Neural cell (in vitro differentiated cells): ENCODE measurements around the gene YBX2. TPM values are rescaled to one million over a fixed set of nuclear protein-coding genes. Genes with fewer than 3 reads are reported as not detected.
A peak's percentile ranks its signal among the peaks of the same experiment; 100 is the strongest.

Experiments
- H2AFZ ChIP-seq: fragments of 200-600, 300-800 bp; sonication (generic), shearing (Covaris generic); 2 replicates; pipeline ENCODE4 v1.6.0; 2014; ENCODE audit warnings: low read depth, mild to moderate bottlenecking, antibody characterized with exemption, low read length, moderate library complexity
- H3F3A ChIP-seq: fragments of 200-600 bp; shearing (Covaris generic); 2 replicates; pipeline ENCODE4 v1.6.1; 2016; ENCODE audit warnings: mild to moderate bottlenecking, moderate library complexity, mixed read lengths, antibody characterized with exemption, low read length; ENCODE audit not compliant: insufficient read depth, poor library complexity, severe bottlenecking
- H3K27ac ChIP-seq: fragments of 200-600, 300-800 bp; sonication (generic), shearing (Covaris generic); 2 replicates; pipeline ENCODE4 v1.5.1; 2014; ENCODE audit warnings: mild to moderate bottlenecking, low read length, moderate library complexity
- H3K27me3 ChIP-seq: fragments of 300-800, 200-600 bp; sonication (generic), shearing (Covaris generic); 2 replicates; pipeline ENCODE4 v1.6.0; 2014; ENCODE audit warnings: mild to moderate bottlenecking, low read depth, low read length, moderate library complexity; ENCODE audit not compliant: insufficient read depth
- H3K36me3 ChIP-seq: fragments of 300-800, 200-600 bp; sonication (generic), shearing (Covaris generic); 2 replicates; pipeline ENCODE4 v1.5.1; 2014; ENCODE audit warnings: mild to moderate bottlenecking, antibody characterized with exemption, low read length, moderate library complexity; ENCODE audit not compliant: insufficient read depth
- H3K4me2 ChIP-seq: fragments of 300-800, 200-600 bp; sonication (generic), shearing (Covaris generic); 2 replicates; pipeline ENCODE4 v1.6.0; 2014; ENCODE audit warnings: mild to moderate bottlenecking, low read length
- H3K4me3 ChIP-seq: fragments of 300-800, 200-600 bp; sonication (generic), shearing (Covaris generic); 2 replicates; pipeline ENCODE4 v1.5.1; 2014; ENCODE audit warnings: mild to moderate bottlenecking, low read length, moderate library complexity
- H3K79me2 ChIP-seq: fragments of 200-600 bp; shearing (Covaris generic); replicated peaks from 2 replicates; pipeline ENCODE4 v1.6.0; 2014; ENCODE audit warnings: mild to moderate bottlenecking, low read length, moderate library complexity; ENCODE audit not compliant: insufficient read depth
- H3K9ac ChIP-seq: fragments of 300-800, 200-600 bp; sonication (generic), shearing (Covaris generic); 2 replicates; pipeline ENCODE4 v1.6.1; 2016; ENCODE audit warnings: mild to moderate bottlenecking, low read length, mixed read lengths
- H3K9me2 ChIP-seq: fragments of 200-600 bp; shearing (Covaris generic); 2 replicates; pipeline ENCODE4 v1.6.1; 2016; ENCODE audit warnings: mild to moderate bottlenecking, low read length, mixed read lengths; ENCODE audit not compliant: insufficient read depth
- H3K9me3 ChIP-seq: fragments of 200-600, 300-800 bp; sonication (generic), shearing (Covaris generic); 2 replicates; pipeline ENCODE4 v1.6.1; 2016; ENCODE audit warnings: mild to moderate bottlenecking, mixed run types, low read length, moderate library complexity, mixed read lengths
- H4K20me1 ChIP-seq: fragments of 200-600 bp; shearing (Covaris generic); 2 replicates; pipeline ENCODE4 v1.6.1; 2016; ENCODE audit warnings: mild to moderate bottlenecking, mixed run types; ENCODE audit not compliant: insufficient read depth
- CTCF ChIP-seq: fragments of 450-650 bp; IDR thresholded peaks from 2 replicates; pipeline ENCODE4 v1.5.1; 2014; ENCODE audit warnings: antibody characterized with exemption, mild to moderate bottlenecking, moderate library complexity; ENCODE audit not compliant: poor library complexity, severe bottlenecking
- EP300 ChIP-seq: fragments of 450-650 bp; conservative IDR thresholded peaks from 2 replicates; pipeline ENCODE4 v1.6.1; 2014; ENCODE audit warnings: antibody characterized with exemption, mild to moderate bottlenecking, moderate library complexity; ENCODE audit not compliant: poor library complexity, severe bottlenecking
- EZH2 ChIP-seq: fragments of 200-600, 300-800 bp; shearing (Covaris generic), sonication (generic); IDR thresholded peaks from 2 replicates; pipeline ENCODE4 v1.6.1; 2014; ENCODE audit warnings: antibody characterized with exemption, low read length, borderline replicate concordance, mild to moderate bottlenecking; ENCODE audit not compliant: insufficient read depth, poor library complexity, severe bottlenecking
- MXI1 ChIP-seq: fragments of 450-650 bp; conservative IDR thresholded peaks from 2 replicates; pipeline ENCODE4 v1.6.1; 2014; ENCODE audit warnings: antibody characterized with exemption, mild to moderate bottlenecking; ENCODE audit not compliant: poor library complexity, severe bottlenecking
- POLR2AphosphoS5 ChIP-seq: IDR thresholded peaks from 2 replicates; pipeline ENCODE4 v1.6.1; 2012
- RAD21 ChIP-seq: fragments of 450-650 bp; conservative IDR thresholded peaks from 2 replicates; pipeline ENCODE4 v1.6.1; 2014; ENCODE audit warnings: antibody characterized with exemption, mild to moderate bottlenecking, moderate library complexity
- REST ChIP-seq: IDR thresholded peaks from 2 replicates; pipeline ENCODE4 v1.6.1; 2012; ENCODE audit warnings: borderline replicate concordance
- SMC3 ChIP-seq: fragments of 450-650 bp; conservative IDR thresholded peaks from 2 replicates; pipeline ENCODE4 v1.6.1; 2014; ENCODE audit warnings: antibody characterized with exemption, mild to moderate bottlenecking, moderate library complexity; ENCODE audit not compliant: poor library complexity
- TAF1 ChIP-seq: IDR thresholded peaks from 2 replicates; pipeline ENCODE4 v1.6.1; 2012; ENCODE audit warnings: low read depth
- polyA plus RNA-seq: library from polyadenylated mRNA; depleted of rRNA; stranded (reverse); fragments of >200 nt; gene quantifications from 2 replicates; pipeline ENCODE4 v1.2.3, GENCODE V29; 2014

Gene YBX2
- polyA plus RNA-seq, 1 donor from 2014 or later = 2.1 TPM

GRCh38 chr17:7323731-7324437 is 29.4 kb upstream of the YBX2 start:
- TF ChIP-seq EZH2 (no peak), CTCF (peak; percentile 75), RAD21 (peak; percentile 62), REST (no peak), POLR2AphosphoS5 (no peak), SMC3 (peak; percentile 80)
- no peak overlapping the region for H3K4me3 ChIP-seq
- H3K9me2 ChIP-seq = no peaks in the 10 kb centered on the region
- H3F3A ChIP-seq = no peaks in the 10 kb centered on the region
- no peak overlapping the region for H3K9ac ChIP-seq
- H3K79me2 ChIP-seq = peaks cover 9% of the 10 kb centered on the region
- H3K9me3 ChIP-seq = no peaks in the 10 kb centered on the region
- no peak overlapping the region for H3K4me2 ChIP-seq
- no peaks in the 10 kb centered on the region for H4K20me1 ChIP-seq
- no peaks in the 10 kb centered on the region for H3K27me3 ChIP-seq
- no peaks in the 10 kb centered on the region for H3K36me3 ChIP-seq
- no peak overlapping the region for H3K27ac ChIP-seq
- no peak overlapping the region for H2AFZ ChIP-seq

GRCh38 chr17:7322520-7323194 is 28.2 kb upstream of the YBX2 start:
- H4K20me1 ChIP-seq = no peaks in the 10 kb centered on the region

More at GRCh38 chr17:7322520-7323194, 28.2 kb upstream of the YBX2 start:
- Histone ChIP-seq H3K9me2 (no peaks in the 10 kb centered on the region), H3K27me3 (no peaks in the 10 kb centered on the region), H3K27ac (no peak overlapping the region), H3K9ac (no peak overlapping the region), H3K9me3 (no peaks in the 10 kb centered on the region), H3K4me3 (no peak overlapping the region), H3K4me2 (no peak overlapping the region), H3K79me2 (peaks cover 2% of the 10 kb centered on the region), H2AFZ (no peak overlapping the region), H3F3A (no peaks in the 10 kb centered on the region), H3K36me3 (no peaks in the 10 kb centered on the region)
- TF ChIP-seq CTCF = no peak
- TF ChIP-seq SMC3 = no peak
- no peak for TF ChIP-seq EZH2
- no peak for TF ChIP-seq MXI1
- no peak for TF ChIP-seq REST
- TF ChIP-seq TAF1 = no peak
- no peak for TF ChIP-seq EP300
- TF ChIP-seq POLR2AphosphoS5 = no peak
- TF ChIP-seq RAD21 = no peak
